Cardiac muscle cell (in vitro differentiated cells and primary cell): ENCODE measurements around the gene SLTM. TPM values are rescaled to one million over a fixed set of nuclear protein-coding genes. Genes with fewer than 3 reads are reported as not detected.
"Not testable (repeated sequence)": the region's sequence is repeated elsewhere in the genome, so short reads cannot be mapped to it uniquely, and the experiment has no call there.

Experiments
- DNase-seq, 2 donors: peaks; one replicate each; pipeline versions ENCODE4 v3.0.0 to v3.0.0-alpha.2; 2010 to 2017; ENCODE audit warnings: low read depth in 1 of 2, low spot score in 1 of 2
- H3K27ac ChIP-seq: fragments of 200-600 bp; sonication (generic); 2 replicates; pipeline ENCODE4 v1.5.1; 2016
- H3K27me3 ChIP-seq: fragments of 200-600 bp; sonication (generic); 2 replicates; pipeline ENCODE4 v1.6.0; 2016; ENCODE audit warnings: control low read depth
- H3K36me3 ChIP-seq: fragments of 200-600 bp; sonication (generic); 2 replicates; pipeline ENCODE4 v1.5.1; 2016; ENCODE audit warnings: control low read depth
- H3K4me1 ChIP-seq: fragments of 200-600 bp; sonication (generic); 2 replicates; pipeline ENCODE4 v1.8.1; 2017; ENCODE audit warnings: low read depth, mild to moderate bottlenecking, mixed run types
- H3K4me3 ChIP-seq: fragments of 200-600 bp; sonication (generic); 2 replicates; pipeline ENCODE4 v1.5.1; 2016; ENCODE audit warnings: mild to moderate bottlenecking
- H3K9me3 ChIP-seq: fragments of 200-600 bp; sonication (generic); 2 replicates; pipeline ENCODE4 v1.5.1; 2017; ENCODE audit warnings: low read depth, mild to moderate bottlenecking, control low read depth
- polyA plus RNA-seq: library from polyadenylated mRNA; unstranded; fragments of >200 nt; fragmentation: Nextera tagmentation; extraction: Ambion mirVana; gene quantifications from 2 replicates; pipeline ENCODE4 v1.2.1, GENCODE V29; 2016
- total RNA-seq: library from RNA; depleted of rRNA; stranded (reverse); fragments of >200 nt; gene quantifications from 2 replicates; pipeline ENCODE4 v1.2.3, GENCODE V29; 2016
- TF ChIP-seq, protein P1 (sequence below): IDR thresholded peaks from 2 replicates; pipeline ENCODE4 v1.5.1; 2012; ENCODE audit warnings: low read depth, mild to moderate bottlenecking, low read length

The SLTM gene
- total and polyA plus RNA-seq, 2 experiments from 2014 or later, result 78.9 to 92.4 TPM

DNA sequence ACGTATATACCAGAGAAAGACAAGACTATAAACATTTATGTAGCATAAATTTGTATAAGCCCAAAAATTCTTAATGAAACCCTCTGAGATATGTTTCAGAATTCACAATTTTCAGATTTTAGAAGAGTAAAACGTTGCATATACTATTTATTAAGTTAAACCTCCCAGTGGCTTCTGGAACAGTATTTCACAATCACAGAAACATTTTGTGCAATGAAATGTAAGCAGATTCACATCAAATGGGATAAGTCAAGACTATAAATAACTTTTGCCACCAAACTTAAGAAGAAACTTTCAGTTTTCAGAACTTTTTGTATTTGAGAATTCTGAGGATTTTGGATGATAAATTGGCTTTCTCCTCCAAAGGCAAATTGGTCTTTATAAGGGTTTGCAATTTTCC, 9.2 kb downstream of the SLTM start:
- H3K27ac ChIP-seq, result no peak overlapping the region
- no peaks in the 10 kb centered on the region for H3K4me1 ChIP-seq
- H3K36me3 ChIP-seq, result peaks cover 18% of the 10 kb centered on the region
- H3K9me3 ChIP-seq, result no peaks in the 10 kb centered on the region
- no peaks in the 10 kb centered on the region for H3K27me3 ChIP-seq
- TF ChIP-seq, protein P1, sequence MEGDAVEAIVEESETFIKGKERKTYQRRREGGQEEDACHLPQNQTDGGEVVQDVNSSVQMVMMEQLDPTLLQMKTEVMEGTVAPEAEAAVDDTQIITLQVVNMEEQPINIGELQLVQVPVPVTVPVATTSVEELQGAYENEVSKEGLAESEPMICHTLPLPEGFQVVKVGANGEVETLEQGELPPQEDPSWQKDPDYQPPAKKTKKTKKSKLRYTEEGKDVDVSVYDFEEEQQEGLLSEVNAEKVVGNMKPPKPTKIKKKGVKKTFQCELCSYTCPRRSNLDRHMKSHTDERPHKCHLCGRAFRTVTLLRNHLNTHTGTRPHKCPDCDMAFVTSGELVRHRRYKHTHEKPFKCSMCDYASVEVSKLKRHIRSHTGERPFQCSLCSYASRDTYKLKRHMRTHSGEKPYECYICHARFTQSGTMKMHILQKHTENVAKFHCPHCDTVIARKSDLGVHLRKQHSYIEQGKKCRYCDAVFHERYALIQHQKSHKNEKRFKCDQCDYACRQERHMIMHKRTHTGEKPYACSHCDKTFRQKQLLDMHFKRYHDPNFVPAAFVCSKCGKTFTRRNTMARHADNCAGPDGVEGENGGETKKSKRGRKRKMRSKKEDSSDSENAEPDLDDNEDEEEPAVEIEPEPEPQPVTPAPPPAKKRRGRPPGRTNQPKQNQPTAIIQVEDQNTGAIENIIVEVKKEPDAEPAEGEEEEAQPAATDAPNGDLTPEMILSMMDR, result no peak
- H3K4me3 ChIP-seq, result no peak overlapping the region
- peak in 1 of 2 donors; percentile 67 for DNase-seq

DNA sequence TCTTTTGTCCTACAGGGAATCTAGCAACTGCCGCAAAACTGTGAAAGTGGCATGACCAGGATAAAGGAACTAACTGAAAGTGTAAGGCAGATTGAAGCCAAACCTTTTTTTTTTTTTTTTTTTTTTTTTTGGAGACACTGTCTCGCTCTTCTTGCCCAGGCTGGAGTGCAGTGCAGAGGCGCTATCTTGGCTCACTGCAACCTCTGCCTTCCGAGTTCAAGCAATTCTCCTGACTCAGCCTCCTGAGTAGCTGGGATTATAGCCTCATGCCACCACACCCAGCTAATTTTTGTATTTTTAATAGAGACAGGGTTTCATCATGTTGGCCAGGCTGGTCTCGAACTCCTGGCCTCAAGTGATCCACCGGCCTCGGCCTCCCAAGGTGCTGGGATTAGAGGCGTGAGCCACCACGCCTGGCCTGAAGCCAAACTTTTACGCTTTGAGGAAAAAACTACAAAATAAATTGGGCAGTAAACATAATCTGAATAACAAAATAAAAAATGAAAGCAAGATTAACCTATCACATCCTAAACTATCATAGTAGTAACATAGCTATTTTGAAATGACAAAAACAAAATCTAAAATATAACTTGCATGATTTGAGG, 9.7 kb downstream of the SLTM start:
- Histone ChIP-seq H3K36me3 (peaks cover 12% of the 10 kb centered on the region), H3K27ac (peak overlapping the region; percentile 4), H3K9me3 (no peaks in the 10 kb centered on the region), H3K27me3 (no peaks in the 10 kb centered on the region), H3K4me3 (no peak overlapping the region), H3K4me1 (peaks cover under 1% of the 10 kb centered on the region)
- peak in 1 of 2 donors; percentile 17 for DNase-seq
- TF ChIP-seq, protein P1, result no peak

DNA sequence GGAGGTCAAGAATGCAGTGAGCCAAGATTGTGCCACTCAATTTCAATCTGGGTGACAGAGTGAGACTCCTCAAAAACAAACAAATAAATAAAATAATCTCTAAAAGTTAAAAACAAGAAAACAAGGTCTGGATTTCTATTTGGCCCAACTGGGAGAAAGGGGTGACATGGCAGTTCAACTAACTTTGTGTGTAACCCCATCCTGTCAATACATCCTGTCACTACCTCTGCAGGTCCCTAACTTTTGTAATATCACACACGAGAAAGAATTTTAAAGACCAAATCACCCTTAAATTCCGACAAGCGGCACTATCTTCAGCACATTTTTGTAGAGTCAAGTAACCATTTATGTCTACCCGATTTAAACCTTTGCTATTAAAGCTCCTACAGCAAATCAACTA, 10.2 kb downstream of the SLTM start:
- Histone ChIP-seq H3K9me3 (no peaks in the 10 kb centered on the region), H3K4me3 (no peak overlapping the region), H3K36me3 (peaks cover 7% of the 10 kb centered on the region), H3K4me1 (peaks cover 5% of the 10 kb centered on the region), H3K27ac (peak overlapping the region; percentile 4), H3K27me3 (no peaks in the 10 kb centered on the region)
- DNase-seq, result no peak
- TF ChIP-seq, protein P1, result no peak

DNA sequence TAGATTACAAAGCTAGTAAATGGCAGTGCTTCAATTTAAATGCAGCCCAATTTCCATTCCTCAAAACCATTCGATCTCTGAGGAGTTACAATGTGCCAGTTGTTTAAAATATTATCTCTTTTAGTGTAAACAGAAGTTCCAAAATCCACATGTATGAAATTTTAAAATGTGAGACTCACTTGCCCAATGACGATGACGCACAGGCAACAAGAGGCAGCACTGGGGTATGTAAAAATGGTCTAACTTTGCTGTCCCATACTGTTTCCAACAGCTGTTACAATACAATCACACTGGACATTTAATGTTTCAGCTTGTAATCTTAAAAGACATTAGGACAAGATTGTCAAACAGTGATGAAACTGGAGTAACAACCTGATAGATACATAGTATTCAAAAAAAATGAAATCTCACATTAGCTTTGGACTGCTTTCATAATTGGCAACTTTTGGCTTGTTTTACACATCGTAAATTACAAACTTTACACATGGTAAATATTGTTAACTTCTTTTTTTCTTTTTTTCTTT, 12.2 kb downstream of the SLTM start:
- no peak for DNase-seq
- TF ChIP-seq, protein P1, result no peak
- H3K4me1 ChIP-seq, result peaks cover 18% of the 10 kb centered on the region
- H3K27me3 ChIP-seq, result no peaks in the 10 kb centered on the region
- H3K4me3 ChIP-seq, result no peak overlapping the region
- no peaks in the 10 kb centered on the region for H3K36me3 ChIP-seq
- H3K27ac ChIP-seq, result no peak overlapping the region
- H3K9me3 ChIP-seq, result no peaks in the 10 kb centered on the region

DNA sequence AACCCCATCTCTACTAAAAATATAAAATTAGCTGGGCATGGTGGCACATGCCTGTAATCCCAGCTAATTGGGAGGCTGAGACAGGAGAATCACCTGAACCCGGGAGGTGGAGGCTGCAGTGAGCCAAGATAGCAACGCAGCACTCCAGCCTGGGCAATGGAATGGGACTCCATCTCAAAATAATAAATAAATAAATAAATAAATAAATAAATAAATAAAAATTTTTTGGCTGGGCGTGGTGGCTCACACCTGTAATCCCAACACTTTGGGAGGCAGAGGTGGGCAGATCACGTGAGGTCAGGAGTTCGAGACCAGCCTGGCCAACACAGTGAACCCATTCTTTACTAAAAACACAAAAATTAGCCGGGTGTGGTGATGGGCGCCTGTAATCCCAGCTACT, 13.0 kb downstream of the SLTM start:
- not testable (repeated sequence) for H3K36me3 ChIP-seq

DNA sequence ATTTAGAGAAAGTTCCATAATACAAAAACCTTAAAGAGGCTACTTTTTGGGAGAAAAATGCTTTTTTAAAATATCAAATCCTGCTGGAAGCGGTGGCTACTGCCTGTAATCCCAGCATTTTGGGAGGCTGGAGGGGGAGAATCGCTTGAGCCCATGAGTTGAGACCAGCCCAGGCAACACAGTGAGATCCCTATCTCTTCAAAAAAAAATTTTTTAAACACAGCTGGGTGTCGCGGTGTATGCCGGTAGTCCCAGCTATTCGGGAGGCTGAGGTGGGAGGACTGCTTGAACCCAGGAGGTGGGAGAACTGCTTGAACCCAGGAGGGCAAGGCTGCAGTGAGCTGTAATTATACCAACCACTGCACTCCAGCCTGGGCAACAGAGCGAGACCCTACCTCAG, 14.2 kb downstream of the SLTM start:
- H3K9me3 ChIP-seq, result no peaks in the 10 kb centered on the region
- TF ChIP-seq, protein P1, result no peak
- H3K4me1 ChIP-seq, result peaks cover 18% of the 10 kb centered on the region
- no peak for DNase-seq
- H3K27me3 ChIP-seq, result no peaks in the 10 kb centered on the region
- peak overlapping the region; percentile 33 for H3K27ac ChIP-seq
- H3K4me3 ChIP-seq, result no peak overlapping the region
- H3K36me3 ChIP-seq, result peaks cover 8% of the 10 kb centered on the region

More for the DNA sequence above, 13.0 kb downstream of the SLTM start:
- peaks cover 18% of the 10 kb centered on the region for H3K4me1 ChIP-seq
- not testable (repeated sequence) for H3K9me3 ChIP-seq, H3K27ac ChIP-seq, DNase-seq, H3K27me3 ChIP-seq, H3K4me3 ChIP-seq
